Measurements from ENCODE around the gene SCIMP. TPM values are rescaled to one million over a fixed set of nuclear protein-coding genes. Genes with fewer than 3 reads are reported as not detected.
A peak's percentile ranks its signal among the peaks of the same experiment; 100 is the strongest.

Gene SCIMP
- total and polyA plus RNA-seq, 2 of the 13 experiments (the other 11 are each of a cell fraction or from before 2014, with no cell fraction given) = not detected

DNA sequence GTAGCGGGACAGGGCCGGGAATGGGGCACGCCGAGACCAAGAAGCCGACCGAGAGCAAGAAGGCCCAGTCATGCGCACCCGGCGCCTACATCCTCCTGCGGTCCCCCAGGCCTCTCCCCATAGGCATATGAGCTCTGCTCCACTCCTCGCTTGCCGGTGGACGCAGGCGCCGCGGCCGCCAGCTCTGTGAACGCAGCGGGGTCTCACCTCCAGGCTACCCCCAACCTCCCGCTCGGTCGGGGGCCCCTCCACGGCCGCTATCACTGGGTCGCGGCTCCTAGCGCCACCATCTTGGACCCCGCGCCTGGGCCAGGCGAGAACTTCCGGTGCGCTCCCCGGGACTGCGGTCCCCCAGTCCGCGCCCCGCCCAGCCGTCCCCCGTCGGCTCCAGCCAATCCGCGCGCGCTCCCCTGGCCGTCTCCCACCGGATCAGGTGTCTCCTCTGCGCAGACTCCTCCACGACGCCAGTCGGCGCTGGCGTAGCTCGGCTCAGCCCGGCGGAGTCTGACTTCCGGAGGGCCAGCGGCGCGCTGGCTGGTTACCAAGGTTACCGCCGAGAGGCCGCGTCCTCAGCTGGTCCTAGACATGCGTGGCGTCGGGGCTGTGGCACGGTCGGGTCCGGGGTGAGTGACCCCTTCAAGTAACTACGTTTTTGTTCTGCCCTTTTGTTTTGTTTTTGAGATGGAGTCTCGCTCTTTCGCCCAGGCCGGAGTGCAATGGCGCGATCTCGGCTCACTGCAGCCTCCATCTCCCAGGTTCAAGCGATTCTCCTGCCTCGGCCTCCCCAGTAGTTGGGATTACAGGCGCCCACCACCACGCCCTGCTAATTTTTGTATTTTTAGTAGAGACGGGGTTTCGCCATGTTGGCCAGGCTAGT lies 42.9 kb downstream of the SCIMP start, which contains the start of gene ZNF594 (continued):
- TF ChIP-seq, protein P1, sequence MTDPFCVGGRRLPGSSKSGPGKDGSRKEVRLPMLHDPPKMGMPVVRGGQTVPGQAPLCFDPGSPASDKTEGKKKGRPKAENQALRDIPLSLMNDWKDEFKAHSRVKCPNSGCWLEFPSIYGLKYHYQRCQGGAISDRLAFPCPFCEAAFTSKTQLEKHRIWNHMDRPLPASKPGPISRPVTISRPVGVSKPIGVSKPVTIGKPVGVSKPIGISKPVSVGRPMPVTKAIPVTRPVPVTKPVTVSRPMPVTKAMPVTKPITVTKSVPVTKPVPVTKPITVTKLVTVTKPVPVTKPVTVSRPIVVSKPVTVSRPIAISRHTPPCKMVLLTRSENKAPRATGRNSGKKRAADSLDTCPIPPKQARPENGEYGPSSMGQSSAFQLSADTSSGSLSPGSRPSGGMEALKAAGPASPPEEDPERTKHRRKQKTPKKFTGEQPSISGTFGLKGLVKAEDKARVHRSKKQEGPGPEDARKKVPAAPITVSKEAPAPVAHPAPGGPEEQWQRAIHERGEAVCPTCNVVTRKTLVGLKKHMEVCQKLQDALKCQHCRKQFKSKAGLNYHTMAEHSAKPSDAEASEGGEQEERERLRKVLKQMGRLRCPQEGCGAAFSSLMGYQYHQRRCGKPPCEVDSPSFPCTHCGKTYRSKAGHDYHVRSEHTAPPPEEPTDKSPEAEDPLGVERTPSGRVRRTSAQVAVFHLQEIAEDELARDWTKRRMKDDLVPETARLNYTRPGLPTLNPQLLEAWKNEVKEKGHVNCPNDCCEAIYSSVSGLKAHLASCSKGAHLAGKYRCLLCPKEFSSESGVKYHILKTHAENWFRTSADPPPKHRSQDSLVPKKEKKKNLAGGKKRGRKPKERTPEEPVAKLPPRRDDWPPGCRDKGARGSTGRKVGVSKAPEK (CRISPR knock-in tag; IDR thresholded peaks at IDR 0.05; ENCODE audit: borderline replicate concordance) = no peak
- TF ChIP-seq RAD21 (CRISPR knock-in tag; IDR thresholded peaks at IDR 0.05) (no peak), ZNF124 (CRISPR knock-in tag; IDR thresholded peaks at IDR 0.05) (0 out of 2 replicates have a peak, but pooled peaks have one; percentile 34), FOXA3 (CRISPR knock-in tag; IDR thresholded peaks at IDR 0.05) (peak; percentile 20; the same call in 1 of the 2 replicates), BRCA1 (CRISPR knock-in tag; IDR thresholded peaks at IDR 0.05) (0 out of 2 replicates have a peak, but pooled peaks have one; percentile 49), RFX1 (IDR thresholded peaks at IDR 0.05) (peak; percentile 78), ZNF616 (CRISPR knock-in tag; IDR thresholded peaks at IDR 0.05; ENCODE audit: low read depth) (0 out of 2 replicates have a peak, but pooled peaks have one; percentile 25), SIN3A (IDR thresholded peaks at IDR 0.05; ENCODE audit: borderline replicate concordance, low read depth, low read length) (peak; percentile 81; the same call in 1 of the 2 replicates), NR3C1 (CRISPR knock-in tag; IDR thresholded peaks at IDR 0.05) (no peak), NONO (IDR thresholded peaks at IDR 0.05) (no peak), NONO (CRISPR knock-in tag; conservative IDR thresholded peaks at IDR 0.05) (peak; percentile 88), ASH2L (IDR thresholded peaks at IDR 0.05; ENCODE audit: insufficient read length, low read depth, low read length) (peak; percentile 48), RBM39 (IDR thresholded peaks at IDR 0.05; ENCODE audit: low read depth, low read length, poor library complexity, severe bottlenecking) (peak; percentile 23), ZNF557 (CRISPR knock-in tag; IDR thresholded peaks at IDR 0.05) (no peak), DMAP1 (CRISPR knock-in tag; IDR thresholded peaks at IDR 0.05) (peak; percentile 45; the same call in 1 of the 2 replicates), SRY (CRISPR knock-in tag; IDR thresholded peaks at IDR 0.05) (no peak), SP4 (CRISPR knock-in tag; IDR thresholded peaks at IDR 0.05) (peak; percentile 48; the same call in 1 of the 2 replicates), ZNF644 (CRISPR knock-in tag; IDR thresholded peaks at IDR 0.05; ENCODE audit: low read depth) (0 out of 2 replicates have a peak, but pooled peaks have one; percentile 21), TAF15 (IDR thresholded peaks at IDR 0.05; ENCODE audit: low read depth, low read length, poor library complexity, severe bottlenecking) (no peak)
- TF ChIP-seq, protein P2, sequence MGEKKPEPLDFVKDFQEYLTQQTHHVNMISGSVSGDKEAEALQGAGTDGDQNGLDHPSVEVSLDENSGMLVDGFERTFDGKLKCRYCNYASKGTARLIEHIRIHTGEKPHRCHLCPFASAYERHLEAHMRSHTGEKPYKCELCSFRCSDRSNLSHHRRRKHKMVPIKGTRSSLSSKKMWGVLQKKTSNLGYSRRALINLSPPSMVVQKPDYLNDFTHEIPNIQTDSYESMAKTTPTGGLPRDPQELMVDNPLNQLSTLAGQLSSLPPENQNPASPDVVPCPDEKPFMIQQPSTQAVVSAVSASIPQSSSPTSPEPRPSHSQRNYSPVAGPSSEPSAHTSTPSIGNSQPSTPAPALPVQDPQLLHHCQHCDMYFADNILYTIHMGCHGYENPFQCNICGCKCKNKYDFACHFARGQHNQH (CRISPR knock-in tag; IDR thresholded peaks at IDR 0.05) = peak; percentile 47
- TF ChIP-seq, protein P3, sequence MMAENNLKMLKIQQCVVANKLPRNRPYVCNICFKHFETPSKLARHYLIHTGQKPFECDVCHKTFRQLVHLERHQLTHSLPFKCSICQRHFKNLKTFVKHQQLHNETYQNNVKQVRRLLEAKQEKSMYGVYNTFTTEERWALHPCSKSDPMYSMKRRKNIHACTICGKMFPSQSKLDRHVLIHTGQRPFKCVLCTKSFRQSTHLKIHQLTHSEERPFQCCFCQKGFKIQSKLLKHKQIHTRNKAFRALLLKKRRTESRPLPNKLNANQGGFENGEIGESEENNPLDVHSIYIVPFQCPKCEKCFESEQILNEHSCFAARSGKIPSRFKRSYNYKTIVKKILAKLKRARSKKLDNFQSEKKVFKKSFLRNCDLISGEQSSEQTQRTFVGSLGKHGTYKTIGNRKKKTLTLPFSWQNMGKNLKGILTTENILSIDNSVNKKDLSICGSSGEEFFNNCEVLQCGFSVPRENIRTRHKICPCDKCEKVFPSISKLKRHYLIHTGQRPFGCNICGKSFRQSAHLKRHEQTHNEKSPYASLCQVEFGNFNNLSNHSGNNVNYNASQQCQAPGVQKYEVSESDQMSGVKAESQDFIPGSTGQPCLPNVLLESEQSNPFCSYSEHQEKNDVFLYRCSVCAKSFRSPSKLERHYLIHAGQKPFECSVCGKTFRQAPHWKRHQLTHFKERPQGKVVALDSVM (CRISPR knock-in tag; IDR thresholded peaks at IDR 0.05) = peak; percentile 96
- TF ChIP-seq, protein P4, sequence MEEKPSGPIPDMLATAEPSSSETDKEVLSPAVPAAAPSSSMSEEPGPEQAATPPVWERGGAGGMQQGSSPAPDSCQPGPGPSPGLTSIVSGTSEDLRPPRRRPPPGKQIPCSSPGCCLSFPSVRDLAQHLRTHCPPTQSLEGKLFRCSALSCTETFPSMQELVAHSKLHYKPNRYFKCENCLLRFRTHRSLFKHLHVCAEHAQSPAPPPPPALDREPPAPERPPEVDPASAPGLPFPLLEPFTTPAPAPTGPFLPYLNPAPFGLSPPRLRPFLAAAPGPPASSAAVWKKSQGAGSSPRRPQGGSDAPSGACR (CRISPR knock-in tag; IDR thresholded peaks at IDR 0.05) = peak; percentile 82
- TF ChIP-seq, protein P5, sequence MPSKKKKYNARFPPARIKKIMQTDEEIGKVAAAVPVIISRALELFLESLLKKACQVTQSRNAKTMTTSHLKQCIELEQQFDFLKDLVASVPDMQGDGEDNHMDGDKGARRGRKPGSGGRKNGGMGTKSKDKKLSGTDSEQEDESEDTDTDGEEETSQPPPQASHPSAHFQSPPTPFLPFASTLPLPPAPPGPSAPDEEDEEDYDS (CRISPR knock-in tag; IDR thresholded peaks at IDR 0.05) = peak; percentile 45; the same call in 1 of the 2 replicates
